Stimulated activated CD4-positive, alpha-beta T cell treated with anti-CD3 and anti-CD28 coated beads, Interleukin-12 subunit alpha, Interleukin-12 subunit beta, amount 100 ng/mL, for 48 hours (primary cell): ENCODE data around the gene RDH5.

Experiments
- DNase-seq, 3 donors: peaks; one replicate each; pipeline ENCODE4 v3.0.0-alpha.2; 2020; ENCODE audit warnings: low read depth in 2 of 3, low spot score in 1 of 3

The RDH5 gene, protein sequence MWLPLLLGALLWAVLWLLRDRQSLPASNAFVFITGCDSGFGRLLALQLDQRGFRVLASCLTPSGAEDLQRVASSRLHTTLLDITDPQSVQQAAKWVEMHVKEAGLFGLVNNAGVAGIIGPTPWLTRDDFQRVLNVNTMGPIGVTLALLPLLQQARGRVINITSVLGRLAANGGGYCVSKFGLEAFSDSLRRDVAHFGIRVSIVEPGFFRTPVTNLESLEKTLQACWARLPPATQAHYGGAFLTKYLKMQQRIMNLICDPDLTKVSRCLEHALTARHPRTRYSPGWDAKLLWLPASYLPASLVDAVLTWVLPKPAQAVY

DNA sequence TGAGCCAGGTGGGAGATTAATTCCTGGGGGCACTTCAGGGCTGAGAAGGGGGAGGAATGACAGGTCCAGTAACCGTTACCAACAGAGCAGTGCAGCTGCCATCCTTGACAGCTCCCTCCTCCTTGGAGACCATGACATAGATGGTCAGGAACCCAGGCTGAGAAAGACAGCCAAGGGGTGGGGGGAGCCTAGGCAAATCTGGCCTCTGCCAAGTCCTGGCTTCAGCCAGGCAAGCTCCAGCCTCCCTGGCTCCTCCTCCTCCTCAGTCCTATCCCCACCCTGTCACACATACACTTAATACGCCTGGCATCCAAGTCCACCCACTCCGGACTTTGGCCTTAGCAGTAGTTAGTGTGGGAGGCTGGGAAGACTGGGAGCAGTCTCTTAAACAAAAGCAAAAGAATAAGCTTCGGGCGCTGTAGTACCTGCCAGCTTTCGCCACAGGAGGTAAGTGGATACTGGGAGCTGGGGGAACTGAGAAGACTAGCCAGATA is at the start of gene RDH5:
TSS of gene RDH5 (plus strand) at position 323 of the 494 bp plus-strand sequence. CDS start 792 bp downstream, outside the sequence.
- no peak for DNase-seq

DNA sequence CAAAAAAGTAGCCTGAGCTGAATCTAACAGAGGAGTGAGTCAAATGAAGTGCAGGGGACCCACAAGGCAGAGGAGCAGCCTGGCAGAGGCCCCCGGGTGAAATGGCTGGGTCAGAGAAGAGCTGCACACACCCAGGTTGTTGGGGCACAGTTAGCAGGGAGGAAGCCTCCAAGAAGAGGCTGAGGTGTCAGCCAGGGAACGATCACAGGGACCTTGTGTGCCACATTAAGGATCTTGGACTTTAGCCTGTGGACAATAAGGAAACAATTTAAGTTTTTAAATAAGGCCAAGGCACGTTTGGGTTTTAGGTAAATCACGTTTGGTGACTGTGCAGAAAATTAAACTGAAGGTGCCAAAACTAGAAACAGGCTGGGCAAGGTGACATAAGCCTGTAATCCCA is 48.4 kb upstream of the RDH5 start:
- DNase-seq: no peak

DNA sequence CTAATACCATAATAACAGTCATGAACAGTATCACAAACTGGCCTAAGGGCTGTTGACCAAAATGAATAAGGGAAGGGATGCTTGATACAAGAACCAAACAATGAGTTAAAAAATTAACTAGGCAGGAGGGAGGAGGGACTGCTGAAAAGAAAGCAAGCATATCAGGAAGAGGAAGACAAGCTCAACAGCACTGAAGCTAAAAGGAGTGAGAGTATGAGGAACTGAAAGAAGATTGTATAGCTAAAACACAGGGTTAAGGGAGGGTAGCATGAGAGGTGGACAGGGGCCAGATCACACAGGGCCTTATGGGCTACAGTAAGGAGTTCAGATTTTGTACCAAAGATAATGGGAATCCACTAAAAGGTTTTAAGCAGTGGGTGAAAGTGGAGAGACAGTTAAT is 46.6 kb upstream of the RDH5 start:
- no peak for DNase-seq

DNA sequence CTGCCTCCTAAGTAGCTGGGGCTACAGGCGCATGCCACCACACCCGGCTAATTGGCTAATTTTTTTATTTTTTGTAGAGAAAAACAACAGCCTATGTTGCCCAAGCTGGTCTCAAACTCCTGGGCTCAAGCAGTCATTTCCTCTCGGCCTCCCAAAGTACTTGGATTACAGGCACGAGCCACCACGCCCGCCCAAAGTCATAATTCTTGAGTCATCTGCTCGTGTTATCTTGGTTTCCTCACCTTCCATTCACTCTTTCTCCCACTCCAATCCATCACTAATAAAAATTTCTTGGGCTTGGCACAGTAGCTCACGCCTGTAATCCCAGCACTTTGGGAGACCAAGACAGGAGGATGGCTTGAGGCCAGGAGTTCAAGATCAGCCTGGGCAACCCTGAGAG is 44.5 kb upstream of the RDH5 start:
- DNase-seq: no peak

DNA sequence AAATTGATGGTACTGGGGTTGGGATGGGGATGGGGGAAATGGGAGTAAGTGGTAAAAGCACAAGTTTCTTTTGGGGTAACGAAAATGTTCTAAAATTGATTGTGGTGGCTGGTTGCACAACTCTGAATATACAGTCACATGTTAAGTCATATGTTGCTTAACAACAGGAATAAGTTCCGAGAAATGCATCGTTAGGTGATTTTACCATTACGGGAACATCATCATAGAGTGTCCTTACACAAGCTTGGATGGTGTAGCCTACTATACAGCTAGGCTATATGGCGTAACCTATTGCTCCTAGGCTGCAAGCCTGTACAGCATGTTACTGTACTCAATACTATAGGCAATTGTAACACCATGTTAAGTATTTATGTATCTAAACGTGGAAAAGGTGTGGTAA is 43.5 kb upstream of the RDH5 start:
- DNase-seq: no peak

DNA sequence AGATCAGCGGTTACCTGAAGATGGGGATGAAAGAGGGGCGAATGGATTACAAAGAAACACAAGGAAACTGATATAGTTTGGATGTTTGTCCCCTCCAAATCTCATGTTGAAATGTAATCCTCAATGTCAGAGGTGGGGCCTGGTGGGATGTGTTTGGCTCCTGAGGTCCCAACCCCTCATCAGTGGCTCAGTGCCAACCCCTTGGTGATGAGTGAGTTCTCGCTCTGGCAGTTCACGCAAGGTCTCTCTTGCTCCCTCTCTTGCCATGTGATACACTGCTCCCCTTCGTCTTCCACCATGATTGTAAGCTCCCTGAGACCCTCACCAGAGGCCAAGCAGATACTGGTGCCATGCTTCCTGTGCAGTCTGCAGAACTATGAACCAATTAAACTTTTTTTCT is 40.5 kb upstream of the RDH5 start:
- DNase-seq: no peak

DNA sequence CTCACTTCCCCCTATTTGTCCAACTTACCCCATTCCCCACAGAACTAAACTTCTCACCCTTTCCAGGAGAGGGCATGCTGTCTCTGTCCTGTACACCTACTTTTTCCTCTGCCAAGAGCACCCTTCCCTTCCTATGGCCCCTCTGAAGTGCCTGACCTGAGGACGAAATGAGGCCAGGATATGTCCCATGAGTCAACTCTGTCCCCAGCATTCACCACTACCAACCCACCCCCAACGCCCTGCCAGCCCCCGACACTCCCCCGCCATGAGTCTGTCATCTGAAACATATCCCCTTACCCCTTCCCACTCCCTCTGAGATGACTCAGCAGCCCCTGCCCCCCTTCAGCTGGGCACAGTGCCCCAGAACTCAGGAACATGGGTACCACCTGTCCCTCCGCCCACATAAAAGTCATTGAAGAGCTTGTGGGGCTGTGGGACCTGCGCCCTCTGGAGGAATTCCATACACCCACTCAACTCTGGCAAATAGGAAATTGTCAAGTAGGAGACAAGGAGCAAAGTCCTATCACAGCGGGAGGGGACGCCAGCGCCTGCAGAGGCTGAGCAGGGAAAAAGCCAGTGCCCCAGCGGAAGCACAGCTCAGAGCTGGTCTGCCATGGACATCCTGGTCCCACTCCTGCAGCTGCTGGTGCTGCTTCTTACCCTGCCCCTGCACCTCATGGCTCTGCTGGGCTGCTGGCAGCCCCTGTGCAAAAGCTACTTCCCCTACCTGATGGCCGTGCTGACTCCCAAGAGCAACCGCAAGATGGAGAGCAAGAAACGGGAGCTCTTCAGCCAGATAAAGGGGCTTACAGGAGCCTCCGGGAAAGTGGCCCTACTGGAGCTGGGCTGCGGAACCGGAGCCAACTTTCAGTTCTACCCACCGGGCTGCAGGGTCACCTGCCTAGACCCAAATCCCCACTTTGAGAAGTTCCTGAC is 38.8 kb upstream of the RDH5 start:
- no peak for DNase-seq

DNA sequence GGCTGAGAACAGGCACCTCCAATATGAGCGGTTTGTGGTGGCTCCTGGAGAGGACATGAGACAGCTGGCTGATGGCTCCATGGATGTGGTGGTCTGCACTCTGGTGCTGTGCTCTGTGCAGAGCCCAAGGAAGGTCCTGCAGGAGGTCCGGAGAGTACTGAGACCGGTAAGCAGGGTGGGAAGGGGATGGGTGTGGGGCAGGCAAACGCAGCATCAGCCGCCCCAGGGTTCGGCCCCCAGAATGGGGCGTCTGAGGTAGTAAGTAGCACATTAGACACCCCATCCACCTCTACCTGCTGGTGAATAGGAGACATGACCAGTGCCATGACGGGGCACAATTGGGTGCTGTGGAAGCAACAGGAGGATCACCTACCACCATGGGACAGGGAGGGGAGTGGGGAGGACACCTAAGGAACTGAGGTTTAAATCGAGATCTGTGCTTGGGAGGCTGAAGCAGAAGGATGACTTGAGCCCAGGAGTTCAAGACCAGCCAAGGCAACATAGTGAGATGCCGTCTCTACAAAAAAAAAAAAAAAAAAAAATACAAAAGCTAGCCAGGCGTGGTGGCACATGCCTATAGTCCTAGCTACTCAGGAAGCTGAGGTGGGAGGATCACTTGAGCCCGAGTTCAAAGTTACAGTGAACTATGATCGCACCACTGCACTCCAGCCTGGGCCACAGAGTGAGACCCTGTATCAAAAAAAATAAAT is 38.0 kb upstream of the RDH5 start:
- DNase-seq: no peak

DNA sequence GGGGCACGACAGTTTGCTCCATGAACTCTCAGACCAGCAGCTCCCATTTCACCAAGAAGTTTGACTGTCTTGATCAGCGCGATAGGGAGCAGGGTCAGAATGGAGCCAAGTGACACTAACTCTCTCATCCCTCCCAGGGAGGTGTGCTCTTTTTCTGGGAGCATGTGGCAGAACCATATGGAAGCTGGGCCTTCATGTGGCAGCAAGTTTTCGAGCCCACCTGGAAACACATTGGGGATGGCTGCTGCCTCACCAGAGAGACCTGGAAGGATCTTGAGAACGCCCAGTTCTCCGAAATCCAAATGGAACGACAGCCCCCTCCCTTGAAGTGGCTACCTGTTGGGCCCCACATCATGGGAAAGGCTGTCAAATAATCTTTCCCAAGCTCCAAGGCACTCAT is 36.5 kb upstream of the RDH5 start:
- no peak for DNase-seq

DNA sequence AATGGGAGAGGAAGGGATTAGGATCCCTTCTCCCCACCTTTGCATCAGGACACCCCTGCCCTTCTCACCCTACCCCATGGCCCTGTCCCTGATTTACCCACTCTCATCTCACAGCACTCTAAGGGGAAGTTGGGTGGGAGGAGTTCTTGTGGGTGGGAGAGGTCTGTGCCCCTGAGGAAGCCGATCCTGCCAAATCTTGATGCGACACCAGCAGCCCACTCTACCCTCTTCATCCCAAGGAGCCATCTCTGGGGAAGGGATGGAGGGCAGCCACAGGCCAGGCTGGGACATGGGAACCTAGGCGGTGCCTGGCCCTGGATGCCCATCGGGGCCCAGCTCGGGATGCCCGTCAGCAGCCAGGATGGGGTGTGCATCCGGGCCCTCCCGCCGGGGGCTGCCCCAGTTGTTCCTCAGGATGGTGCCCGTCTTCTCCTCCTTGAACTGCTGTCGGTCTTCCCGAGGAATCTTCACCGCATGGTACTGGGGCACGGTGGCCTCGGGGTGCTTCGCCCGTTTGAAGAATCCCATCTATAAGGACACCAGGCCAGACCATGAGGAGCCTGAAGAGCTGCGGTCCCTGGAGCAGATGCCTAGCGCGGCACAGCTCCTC is 35.3 kb upstream of the RDH5 start:
- DNase-seq: no peak

DNA sequence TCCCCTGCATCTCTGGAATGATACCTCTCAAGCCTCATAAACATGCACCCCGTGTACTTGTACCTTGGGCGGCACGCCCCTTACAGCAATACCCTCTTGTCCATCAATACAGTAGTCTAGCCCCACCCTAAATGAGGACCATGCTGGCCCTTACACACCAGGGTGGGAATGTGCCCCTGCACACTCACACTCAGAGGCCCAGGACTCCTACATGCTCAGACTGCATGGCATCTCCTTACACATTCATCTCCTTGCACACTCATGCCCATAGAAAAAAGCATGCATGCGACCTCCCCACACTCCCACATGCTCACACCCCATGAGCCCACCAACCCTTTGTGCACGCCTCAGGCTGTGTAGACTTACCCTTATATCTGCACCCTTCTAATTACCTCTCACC is 34.5 kb upstream of the RDH5 start:
- DNase-seq: no peak

DNA sequence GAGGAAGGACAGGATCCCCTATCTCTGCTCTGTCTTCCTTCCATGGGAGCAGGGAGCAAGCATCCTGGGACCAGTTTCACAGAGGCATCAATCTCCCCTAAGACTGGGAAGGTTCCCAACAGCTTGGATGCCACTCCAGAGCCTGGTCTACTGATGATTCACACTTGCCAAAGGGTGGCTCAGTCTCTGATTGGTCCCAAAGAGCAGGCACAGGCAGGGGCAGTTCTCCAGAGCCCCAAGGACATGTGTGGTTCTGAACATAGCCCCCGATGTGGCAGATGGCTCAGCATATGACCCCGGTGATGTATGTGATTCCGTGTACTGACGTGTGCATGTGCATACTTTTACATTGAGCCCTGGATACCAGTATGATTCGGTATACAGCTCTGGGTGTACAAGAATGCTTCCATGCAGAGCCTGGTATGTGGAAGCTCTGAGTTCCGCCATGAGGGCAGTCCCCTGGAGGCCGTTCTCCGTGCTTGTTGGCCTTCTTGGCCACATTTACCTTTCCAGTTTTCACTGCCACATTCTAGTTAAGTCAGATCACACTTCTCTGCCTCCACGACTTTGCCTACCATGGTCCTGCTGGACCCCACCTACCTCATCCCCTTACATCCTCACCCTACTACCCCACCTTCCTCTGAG is 33.7 kb upstream of the RDH5 start:
- DNase-seq: no peak

DNA sequence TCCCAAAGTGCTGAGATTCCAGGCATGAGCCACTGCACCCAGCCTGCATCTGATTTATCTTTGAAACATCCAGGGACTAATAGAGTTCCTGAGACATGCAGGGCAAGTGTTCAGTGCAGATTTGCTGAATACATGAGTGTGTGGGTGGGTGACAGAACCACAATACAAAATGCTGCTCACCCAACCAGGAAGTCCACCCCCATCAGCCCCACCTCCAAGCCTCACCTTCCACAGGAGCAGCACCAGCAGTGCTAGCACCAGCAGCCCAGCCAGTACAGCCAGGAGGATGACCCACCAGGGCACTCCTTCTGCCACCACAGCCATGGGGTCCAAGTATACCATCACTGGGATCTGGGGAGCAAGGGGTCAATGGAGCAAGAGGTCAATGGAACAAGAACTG is 32.4 kb upstream of the RDH5 start:
- peak; percentile 12 to 33 (median 27) for DNase-seq

DNA sequence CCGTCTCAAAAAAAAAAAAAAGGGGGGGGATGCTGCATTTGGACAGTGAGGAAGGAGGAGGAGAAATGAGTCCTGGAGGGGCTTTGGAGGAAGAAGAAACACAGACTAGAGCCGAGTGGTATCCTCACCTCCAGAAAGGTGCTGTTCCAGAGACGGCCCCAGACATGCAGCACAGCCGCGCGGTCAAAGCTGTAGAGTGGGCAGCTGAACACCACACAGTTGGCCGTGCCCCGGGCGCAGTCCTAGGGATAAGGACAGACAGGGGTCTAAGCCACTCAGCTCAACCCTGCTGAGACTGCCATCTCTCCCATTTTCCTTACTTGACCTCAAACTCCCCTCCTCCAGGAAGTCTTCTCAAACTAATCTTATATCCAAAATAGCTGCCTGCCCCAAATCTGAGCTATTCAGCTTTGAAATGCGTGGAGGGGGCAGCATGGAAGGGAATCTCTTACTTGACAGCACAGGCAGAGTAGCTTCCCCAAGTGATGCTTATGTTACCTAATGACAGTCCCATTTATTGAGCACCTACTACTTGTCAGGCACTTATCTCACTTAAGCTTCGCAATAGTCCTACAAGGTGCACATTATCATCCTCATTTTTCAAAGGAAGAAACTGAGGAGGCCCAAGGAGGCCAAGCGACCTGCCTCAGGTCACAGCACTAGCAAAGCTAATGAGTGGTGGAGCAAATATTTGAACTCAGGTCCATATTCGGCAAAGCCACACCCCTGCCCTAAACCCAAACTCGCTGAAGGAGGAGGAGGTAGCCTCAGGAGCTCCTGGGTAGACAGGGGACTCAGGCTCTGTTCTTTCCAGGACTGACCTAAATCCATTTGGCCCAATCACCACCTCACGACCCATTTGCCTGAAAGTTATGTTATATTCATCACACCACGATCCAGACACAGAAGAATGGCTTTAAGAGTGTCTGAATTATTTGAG is 31.2 kb upstream of the RDH5 start:
- no peak for DNase-seq

DNA sequence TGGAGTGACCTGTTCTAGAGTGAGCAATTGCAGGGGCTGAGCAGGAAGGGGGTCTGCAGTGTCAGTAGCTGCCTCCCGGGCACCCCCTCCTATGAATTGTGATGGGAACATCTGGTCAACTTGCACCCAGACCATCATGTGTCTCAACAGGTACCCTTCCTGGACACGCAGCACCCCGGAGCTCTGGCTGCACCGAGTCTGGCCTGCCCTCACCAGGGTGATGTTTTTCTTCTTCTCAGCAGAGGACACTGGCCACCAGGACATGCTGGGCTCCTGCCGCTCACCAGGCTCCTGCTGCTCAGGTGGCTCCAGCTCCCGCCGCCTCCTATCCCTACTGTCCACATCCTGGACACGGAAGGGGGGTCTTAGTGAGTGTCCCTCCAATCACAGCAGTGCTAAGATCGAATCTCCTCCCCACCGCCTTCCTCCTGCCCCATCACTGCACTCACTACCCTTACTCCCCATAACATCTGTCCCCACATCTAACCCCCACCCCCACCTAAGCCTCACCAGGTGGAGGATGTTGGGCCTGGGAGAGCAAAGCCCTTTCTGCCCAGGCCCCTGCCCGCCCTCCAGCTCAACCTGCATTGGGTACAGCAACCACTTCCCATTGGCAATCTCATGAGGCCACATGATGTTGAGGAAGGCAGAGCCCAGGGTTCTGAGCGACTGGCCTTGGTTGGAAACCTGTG is 27.4 kb upstream of the RDH5 start:
- no peak for DNase-seq

DNA sequence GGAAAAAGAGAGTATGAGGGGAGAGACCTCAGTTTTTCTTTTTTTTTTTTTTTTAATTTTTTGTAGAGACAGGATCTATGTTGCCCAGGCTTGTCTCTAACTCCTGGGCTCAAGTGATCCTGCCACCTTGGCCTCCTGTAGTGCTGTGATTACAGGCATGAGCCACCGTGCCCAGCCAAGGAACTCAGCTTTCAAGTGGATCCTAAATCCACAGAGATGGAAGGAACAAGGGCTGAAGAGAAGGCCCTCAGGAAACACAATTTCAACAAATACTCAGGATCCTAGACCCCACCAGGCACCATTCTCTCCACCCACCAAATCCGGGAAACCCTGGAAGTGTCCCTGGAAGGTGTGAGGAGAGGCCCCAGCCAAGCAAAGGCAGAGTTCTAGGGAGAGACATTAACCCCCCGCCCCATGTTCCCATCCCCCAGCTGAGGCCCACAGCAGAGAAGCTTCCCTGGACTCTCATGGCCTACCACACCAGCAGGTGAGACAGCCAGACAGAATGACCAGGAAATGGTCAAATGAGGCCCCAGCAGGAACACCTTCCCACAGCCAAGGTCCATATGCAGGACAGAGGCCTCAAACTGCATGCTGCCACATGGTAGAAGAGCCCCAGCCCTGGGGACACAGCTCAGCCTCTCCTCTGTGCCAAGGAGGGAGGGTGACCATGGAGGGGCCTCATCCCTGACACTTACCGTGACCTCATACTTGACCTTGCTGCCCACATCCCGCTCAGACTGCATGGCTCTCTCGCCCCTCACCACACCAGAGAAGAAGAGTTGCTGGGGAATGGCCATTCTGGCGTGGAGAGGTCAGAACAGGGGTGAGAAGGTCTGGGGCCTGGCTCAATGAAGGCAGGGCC is 26.6 kb upstream of the RDH5 start:
- no peak for DNase-seq

DNA sequence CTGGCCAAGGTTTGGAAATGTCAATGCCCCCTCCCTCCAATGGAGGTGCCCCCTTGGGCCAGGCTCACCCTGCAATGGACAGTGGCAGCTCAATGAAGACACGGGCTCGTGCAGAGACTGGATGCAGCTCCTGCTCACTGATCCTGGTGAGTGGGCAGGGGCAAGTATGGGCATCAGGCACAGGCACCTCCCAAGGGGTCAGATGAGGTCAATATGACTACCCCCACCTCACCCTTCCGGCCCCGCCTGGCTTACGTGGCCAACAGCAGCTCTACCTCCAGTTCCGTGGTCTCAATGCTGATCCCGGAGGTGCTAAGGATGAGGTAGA is 26.0 kb upstream of the RDH5 start:
- no peak for DNase-seq

DNA sequence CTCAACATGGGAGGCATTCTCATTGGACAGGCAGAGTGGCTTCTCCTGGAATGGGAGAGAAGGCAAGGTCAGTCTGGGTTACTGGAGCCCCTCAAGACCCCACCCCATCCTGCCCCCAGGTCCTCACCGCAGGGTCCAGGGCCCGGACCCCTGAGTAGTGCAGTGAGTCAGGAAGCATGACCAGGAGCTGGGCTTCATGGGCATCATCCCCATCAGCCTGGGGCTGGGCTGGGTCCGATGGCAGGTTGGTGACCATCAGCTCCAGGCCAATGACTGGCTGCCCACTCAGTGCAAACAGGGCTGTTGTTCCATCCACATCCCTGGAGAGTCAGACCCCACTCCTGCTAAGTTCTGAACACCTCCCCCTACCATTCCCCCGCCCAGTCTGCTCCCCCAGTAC is 25.5 kb upstream of the RDH5 start:
- DNase-seq: no peak
